GM23248 (cell line): ENCODE measurements around the gene PIGN. TPM values are rescaled to one million over a fixed set of nuclear protein-coding genes. Genes with fewer than 3 reads are reported as not detected.

ENCODE experiments used
- DNase-seq: peaks from one replicate; pipeline ENCODE4 v3.0.0-alpha.2; 2015
- H2AFZ ChIP-seq: fragments of 200-600 bp; sonication (generic); 2 replicates; pipeline ENCODE4 v1.6.1; 2016; ENCODE audit warnings: antibody characterized with exemption
- H3F3A ChIP-seq: fragments of 200-600 bp; sonication (generic); 2 replicates; pipeline ENCODE4 v1.6.1; 2016; ENCODE audit warnings: mild to moderate bottlenecking, antibody characterized with exemption, mixed run types; ENCODE audit not compliant: insufficient read depth
- H3K27ac ChIP-seq: fragments of 200-600 bp; sonication (generic); 2 replicates; pipeline ENCODE4 v1.5.1; 2016; ENCODE audit warnings: mild to moderate bottlenecking
- H3K27me3 ChIP-seq: fragments of 200-600 bp; sonication (generic); replicated peaks from 2 replicates; pipeline ENCODE4 v1.6.1; 2016; ENCODE audit warnings: mild to moderate bottlenecking; ENCODE audit not compliant: insufficient read depth
- H3K36me3 ChIP-seq: fragments of 200-600 bp; sonication (generic); 2 replicates; pipeline ENCODE4 v1.6.1; 2016; ENCODE audit warnings: low read depth, mild to moderate bottlenecking
- H3K4me1 ChIP-seq: fragments of 200-600 bp; sonication (generic); 2 replicates; pipeline ENCODE4 v1.6.1; 2016; ENCODE audit warnings: mild to moderate bottlenecking; ENCODE audit not compliant: insufficient read depth
- H3K4me2 ChIP-seq: fragments of 200-600 bp; sonication (generic); one replicate; pipeline ENCODE4 v1.6.1; 2016; ENCODE audit warnings: mild to moderate bottlenecking; ENCODE audit not compliant: unreplicated experiment
- H3K4me3 ChIP-seq: fragments of 200-600 bp; sonication (generic); 2 replicates; pipeline ENCODE4 v1.5.1; 2016; ENCODE audit warnings: mild to moderate bottlenecking
- H3K79me2 ChIP-seq: fragments of 200-600 bp; sonication (generic); 2 replicates; pipeline ENCODE4 v1.6.1; 2016; ENCODE audit warnings: mild to moderate bottlenecking; ENCODE audit not compliant: insufficient read depth
- H3K9ac ChIP-seq: fragments of 200-600 bp; sonication (generic); 2 replicates; pipeline ENCODE4 v1.6.1; 2016; ENCODE audit warnings: mild to moderate bottlenecking
- H3K9me2 ChIP-seq: fragments of 200-600 bp; sonication (generic); 2 replicates; pipeline ENCODE4 v1.6.1; 2016; ENCODE audit warnings: mixed run types, mild to moderate bottlenecking, moderate library complexity; ENCODE audit not compliant: insufficient read depth
- H3K9me3 ChIP-seq: fragments of 200-600 bp; sonication (generic); one replicate; pipeline ENCODE4 v1.6.1; 2017; ENCODE audit warnings: low read depth
- H4K20me1 ChIP-seq: fragments of 200-600 bp; sonication (generic); 2 replicates; pipeline ENCODE4 v1.6.0; 2016; ENCODE audit not compliant: insufficient read depth
- EZH2 ChIP-seq: fragments of 200-600 bp; sonication (generic); IDR thresholded peaks from 2 replicates; pipeline ENCODE4 v1.6.1; 2018; ENCODE audit warnings: antibody characterized with exemption, mild to moderate bottlenecking; ENCODE audit not compliant: insufficient read depth, poor library complexity, severe bottlenecking
- EZH2phosphoT487 ChIP-seq: fragments of 200-600 bp; sonication (generic); IDR thresholded peaks from 2 replicates; pipeline ENCODE4 v1.6.1; 2018; ENCODE audit warnings: antibody characterized with exemption, moderate library complexity, mild to moderate bottlenecking, low read depth; ENCODE audit not compliant: insufficient read depth
- WGBS, 2 experiments: methylation state at CpG; one replicate each; pipeline ENCODE4 v1.1.6; 2015 to 2017; ENCODE audit warnings: low lambda C conversion rate in 2 of 2, low coverage in 1 of 2; ENCODE audit errors: missing lambda C conversion rate in 2 of 2; 5-methylcytosine and 5-hydroxymethylcytosine counted together
- in situ Hi-C: fragments of 300-500 bp; cut with MboI; formaldehyde crosslinking; loops from 2 replicates; pipeline ENCODE4 v1.15.0; 2020
- polyA plus RNA-seq: library from polyadenylated mRNA; unstranded; fragments of >200 nt; fragmentation: Nextera tagmentation; extraction: Ambion mirVana; gene quantifications from 2 replicates; pipeline ENCODE4 v1.2.1, GENCODE V29; 2016
- total RNA-seq: library from RNA; depleted of rRNA; stranded (reverse); fragments of >200 nt; shearing (Covaris generic); gene quantifications from 2 replicates; pipeline ENCODE4 v1.2.3, GENCODE V29; 2014

The PIGN gene
- total and polyA plus RNA-seq, 2 experiments from 2014 or later: 16.0 to 27.2 TPM

GRCh38 chr18:62106271-62106670 is 80.6 kb downstream of the PIGN start:
- no peak for DNase-seq
- no peaks in the 10 kb centered on the region for H3K9me2 ChIP-seq
- no peaks in the 10 kb centered on the region; the same call in 1 of the 2 replicates for H3K36me3 ChIP-seq
- H3K9me3 ChIP-seq: no peaks in the 10 kb centered on the region
- WGBS, 2 experiments: 85 to 93% methylated on average over 2 of the region's 2 CpGs
- H3K79me2 ChIP-seq: no peaks in the 10 kb centered on the region
- H2AFZ ChIP-seq: no peak overlapping the region
- no peak overlapping the region for H3K4me2 ChIP-seq
- H3K4me1 ChIP-seq: peaks cover 6% of the 10 kb centered on the region; the same call in 1 of the 2 replicates
- H3K4me3 ChIP-seq: no peak overlapping the region
- H3F3A ChIP-seq: no peaks in the 10 kb centered on the region
- in situ Hi-C loops: no loop called here
- H3K9ac ChIP-seq: no peak overlapping the region
- H3K27ac ChIP-seq: no peak overlapping the region
- no peaks in the 10 kb centered on the region for H4K20me1 ChIP-seq
- TF ChIP-seq EZH2: no peak
- no peak for TF ChIP-seq EZH2phosphoT487
- H3K27me3 ChIP-seq: no peaks in the 10 kb centered on the region

- DNase-seq: no peak
- in situ Hi-C loops: no loop called here
- no peaks in the 10 kb centered on the region; the same call in 1 of the 2 replicates for H3K36me3 ChIP-seq
- no peaks in the 10 kb centered on the region for H3F3A ChIP-seq
- no peaks in the 10 kb centered on the region for H4K20me1 ChIP-seq
- no peaks in the 10 kb centered on the region for H3K79me2 ChIP-seq
- no peak overlapping the region for H3K9ac ChIP-seq
- no peaks in the 10 kb centered on the region for H3K9me3 ChIP-seq
- TF ChIP-seq EZH2phosphoT487 (no peak), EZH2 (no peak)
- H3K4me2 ChIP-seq: no peak overlapping the region
- WGBS, 2 experiments: 97 to 98% methylated on average over 3 of the region's 3 CpGs
- H3K27me3 ChIP-seq: no peaks in the 10 kb centered on the region
- no peak overlapping the region for H3K4me3 ChIP-seq
- H2AFZ ChIP-seq: no peak overlapping the region
- H3K4me1 ChIP-seq: peaks cover 12% of the 10 kb centered on the region; the same call in 1 of the 2 replicates
- H3K27ac ChIP-seq: no peak overlapping the region
- H3K9me2 ChIP-seq: no peaks in the 10 kb centered on the region
Measured at GRCh38 chr18:62105376-62105775, 81.5 kb downstream of the PIGN start.

- Histone ChIP-seq H2AFZ (no peak overlapping the region), H4K20me1 (no peaks in the 10 kb centered on the region), H3K27ac (no peak overlapping the region), H3F3A (no peaks in the 10 kb centered on the region), H3K4me2 (no peak overlapping the region), H3K27me3 (no peaks in the 10 kb centered on the region), H3K9me2 (no peaks in the 10 kb centered on the region), H3K9ac (no peak overlapping the region), H3K4me1 (peaks cover 12% of the 10 kb centered on the region; the same call in 1 of the 2 replicates), H3K36me3 (peaks cover 10% of the 10 kb centered on the region; the same call in 1 of the 2 replicates), H3K79me2 (no peaks in the 10 kb centered on the region), H3K9me3 (peaks cover 8% of the 10 kb centered on the region), H3K4me3 (no peak overlapping the region)
- no peak for DNase-seq
- in situ Hi-C loops: no loop called here
- TF ChIP-seq EZH2: no peak
- TF ChIP-seq EZH2phosphoT487: no peak
- 100% methylated on average over 1 of the region's 1 CpG for WGBS, 2 experiments
Measured at GRCh38 chr18:62102221-62102620, 84.6 kb downstream of the PIGN start.

- Histone ChIP-seq H3K79me2 (no peaks in the 10 kb centered on the region), H4K20me1 (no peaks in the 10 kb centered on the region), H3K27ac (no peak overlapping the region), H3K9me3 (peaks cover 8% of the 10 kb centered on the region), H3K4me2 (no peak overlapping the region), H3K36me3 (peaks cover 10% of the 10 kb centered on the region; the same call in 1 of the 2 replicates), H3K4me1 (peaks cover 12% of the 10 kb centered on the region; the same call in 1 of the 2 replicates), H3F3A (no peaks in the 10 kb centered on the region), H3K9me2 (no peaks in the 10 kb centered on the region), H3K4me3 (no peak overlapping the region), H2AFZ (no peak overlapping the region), H3K27me3 (no peaks in the 10 kb centered on the region), H3K9ac (no peak overlapping the region)
- DNase-seq: peak; percentile 43
- no peak for TF ChIP-seq EZH2phosphoT487
- WGBS, 2 experiments: 32 to 33% methylated on average over 1 of the region's 1 CpG
- in situ Hi-C loops: no loop called here
Measured at GRCh38 chr18:62101321-62101721, 85.5 kb downstream of the PIGN start.

- no peak overlapping the region for H3K27ac ChIP-seq
- H2AFZ ChIP-seq: no peak overlapping the region
- H3K4me1 ChIP-seq: peaks cover 12% of the 10 kb centered on the region; the same call in 1 of the 2 replicates
- no peaks in the 10 kb centered on the region for H3K9me2 ChIP-seq
- no peaks in the 10 kb centered on the region for H4K20me1 ChIP-seq
- H3K9ac ChIP-seq: no peak overlapping the region
- no peak overlapping the region for H3K4me2 ChIP-seq
- H3K9me3 ChIP-seq: peaks cover 8% of the 10 kb centered on the region
- WGBS, 2 experiments: 89 to 90% methylated on average over 4 of the region's 4 CpGs
- in situ Hi-C loops: no loop called here
- no peaks in the 10 kb centered on the region for H3F3A ChIP-seq
- no peaks in the 10 kb centered on the region for H3K27me3 ChIP-seq
- no peak for DNase-seq
- H3K36me3 ChIP-seq: peaks cover 10% of the 10 kb centered on the region; the same call in 1 of the 2 replicates
- no peak overlapping the region for H3K4me3 ChIP-seq
- H3K79me2 ChIP-seq: no peaks in the 10 kb centered on the region
- TF ChIP-seq EZH2phosphoT487 (no peak), EZH2 (no peak)
Measured at GRCh38 chr18:62098960-62099359, 87.9 kb downstream of the PIGN start.
